ENCODE results near the gene DLG2.

GRCh38 chr11:85440273-85440672 lies 186.9 kb downstream of the DLG2 start:
- TF ChIP-seq CTCF (conservative IDR thresholded peaks at IDR 0.05 in 1 of 2, IDR thresholded peaks at IDR 0.05 in 1 of 2; ENCODE audit: extremely low read depth in 1 of 2, insufficient read depth in 1 of 2, low read depth in 1 of 2, low read length in 2 of 2), result no peak
- no peak for TF ChIP-seq EZH2 (IDR thresholded peaks at IDR 0.05; ENCODE audit: borderline replicate concordance, low read length)
